Lung (tissue), 12 donors: ENCODE results near the gene S100A14. TPM values are rescaled to one million over a fixed set of nuclear protein-coding genes. Genes with fewer than 3 reads are reported as not detected.

Source experiments
- ATAC-seq: fragments of 200-7000 bp; cut with Tn5 transposase; one replicate; pipeline ENCODE4 v1.9.1; 2020; ENCODE audit warnings: moderate number of reproducible peaks; ENCODE audit not compliant: insufficient read depth, low FRiP score
- DNase-seq, 3 donors: peaks; one replicate each; pipeline ENCODE4 v3.0.0-alpha.2; 2013 to 2017
- H3K27ac ChIP-seq, 2 donors: one replicate each; pipeline ENCODE4 v1.5.1; 2013; ENCODE audit warnings: mild to moderate bottlenecking in 2 of 2, moderate library complexity in 2 of 2, control low read depth in 1 of 2, inconsistent platforms in 1 of 2, low read depth in 1 of 2, low read length in 1 of 2
- H3K27me3 ChIP-seq, 3 donors: one replicate each; pipeline ENCODE4 v1.5.1; 2013; ENCODE audit warnings: low read length in 2 of 3; ENCODE audit not compliant: control insufficient read depth in 3 of 3, insufficient read depth in 3 of 3
- H3K36me3 ChIP-seq, 4 donors: one replicate each; pipeline ENCODE4 v1.5.1; 2013; ENCODE audit warnings: low read length in 4 of 4, mild to moderate bottlenecking in 1 of 4, moderate library complexity in 1 of 4; ENCODE audit not compliant: control insufficient read depth in 4 of 4, insufficient read depth in 4 of 4
- H3K4me1 ChIP-seq, 5 donors: one replicate each; pipeline ENCODE4 v1.5.1; 2013; ENCODE audit warnings: low read length in 5 of 5, mild to moderate bottlenecking in 2 of 5, moderate library complexity in 1 of 5; ENCODE audit not compliant: control insufficient read depth in 5 of 5, insufficient read depth in 5 of 5
- H3K4me3 ChIP-seq: one replicate; pipeline ENCODE4 v1.5.1; 2013; ENCODE audit warnings: mild to moderate bottlenecking, control low read depth, moderate library complexity
- H3K9ac ChIP-seq, 2 donors: one replicate each; pipeline ENCODE4 v1.5.1; 2013; ENCODE audit warnings: low read length in 2 of 2, control low read depth in 1 of 2; ENCODE audit not compliant: insufficient read depth in 1 of 2
- H3K9me3 ChIP-seq, 4 donors: one replicate each; pipeline ENCODE4 v1.5.1; 2013; ENCODE audit warnings: low read length in 3 of 4, mild to moderate bottlenecking in 1 of 4, moderate library complexity in 1 of 4; ENCODE audit not compliant: control insufficient read depth in 4 of 4, insufficient read depth in 3 of 4
- CTCF ChIP-seq: IDR thresholded peaks from 2 replicates; pipeline ENCODE4 v1.5.1; 2012; ENCODE audit warnings: mild to moderate bottlenecking; ENCODE audit errors: control extremely low read depth, extremely low read depth
- WGBS, 2 donors: extraction: QIAGEN DNeasy Blood & Tissue Kit; methylation state at CpG; one replicate each; pipeline ENCODE4 v1.1.7; 2013; 5-methylcytosine and 5-hydroxymethylcytosine counted together
- polyA plus RNA-seq, 2 donors: library from polyadenylated mRNA; stranded (reverse); fragments of 200-250 nt; gene quantifications; one replicate each; pipeline ENCODE4 v1.2.1, GENCODE V29; 2013
- total RNA-seq, 2 donors: library from RNA; depleted of rRNA in 1 of 2; stranded (reverse); fragments of >200 nt in 1 of 2; gene quantifications; one replicate each; pipeline ENCODE4 v1.2.1, GENCODE V29; 2014 to 2021
- donor health status: control.
- donor health status: control.
- donor health status: Bipolar disorder and iron deficiency.
- donor health status: healthy.
- donor health status: DM: yes; HTN: yes; CAD: no.

Gene S100A14
- total and polyA plus RNA-seq, 4 donors = 78.5 to 326 (median 154) TPM

DNA sequence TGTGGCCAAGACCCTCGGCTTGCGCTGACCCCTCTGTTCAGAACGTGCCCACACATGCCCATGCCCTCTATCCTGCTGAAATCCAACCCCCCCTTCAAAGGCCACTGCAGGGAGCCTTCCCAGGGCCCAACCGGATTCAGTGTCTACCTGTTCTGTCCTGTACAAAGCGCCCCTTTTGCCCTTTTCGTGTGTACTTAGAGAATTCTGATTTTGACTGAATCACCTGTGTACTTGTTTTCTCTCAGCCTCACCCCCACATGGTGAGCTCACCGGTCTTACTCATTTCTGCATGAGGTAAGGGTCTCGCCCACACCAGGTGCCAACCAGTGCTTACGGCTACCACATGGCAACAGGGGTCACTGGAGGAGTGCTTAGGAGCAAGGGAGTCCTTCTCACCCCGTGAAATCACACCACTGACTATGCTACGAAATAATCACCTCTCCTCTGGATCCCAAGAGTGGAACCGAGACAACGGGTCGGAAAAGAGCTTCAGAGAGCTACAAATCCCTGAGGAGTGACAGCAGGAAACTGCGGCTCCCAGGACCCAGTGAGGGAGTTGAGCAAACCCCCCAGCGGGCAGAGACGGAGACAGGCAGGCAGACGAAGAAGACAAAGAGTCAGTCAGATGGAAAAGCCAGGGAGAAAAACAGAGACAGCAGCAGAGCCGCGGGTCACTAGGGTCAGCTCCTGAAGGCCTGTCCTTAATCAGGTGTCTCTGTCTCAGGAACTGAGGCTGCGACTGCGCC is 48.3 kb downstream of the S100A14 start:
- Histone ChIP-seq H3K27me3 (no peaks in the 10 kb centered on the region), H3K4me3 (no peak overlapping the region), H3K27ac (peak overlapping the region in 1 of 2 donors; percentile 79), H3K4me1 (peaks cover 10 to 31% (median 16%) of the 10 kb centered on the region in 5 donors), H3K9ac (no peak overlapping the region), H3K36me3 (no peaks in the 10 kb centered on the region), H3K9me3 (no peaks in the 10 kb centered on the region)
- WGBS, 2 donors = 79 to 87% methylated on average over 22 of the region's 22 CpGs
- DNase-seq = no peak
- TF ChIP-seq CTCF = no peak
- no peak for ATAC-seq

GRCh38 chr1:153566414-153567371 is 49.4 kb downstream of the S100A14 start:
- DNase-seq = peak; percentile 53 to 82 (median 73)
- H3K9me3 ChIP-seq = no peaks in the 10 kb centered on the region
- 32 to 44% methylated on average over 16 of the region's 16 CpGs for WGBS, 2 donors
- peak overlapping the region in 1 of 2 donors; percentile 42 for H3K9ac ChIP-seq
- peaks cover 10 to 31% (median 16%) of the 10 kb centered on the region in 5 donors for H3K4me1 ChIP-seq
- H3K4me3 ChIP-seq = no peak overlapping the region
- no peaks in the 10 kb centered on the region for H3K36me3 ChIP-seq
- peak overlapping the region; percentile 86 to 99 for H3K27ac ChIP-seq
- no peaks in the 10 kb centered on the region for H3K27me3 ChIP-seq
- ATAC-seq = peak; percentile 85
- TF ChIP-seq CTCF = no peak

DNA sequence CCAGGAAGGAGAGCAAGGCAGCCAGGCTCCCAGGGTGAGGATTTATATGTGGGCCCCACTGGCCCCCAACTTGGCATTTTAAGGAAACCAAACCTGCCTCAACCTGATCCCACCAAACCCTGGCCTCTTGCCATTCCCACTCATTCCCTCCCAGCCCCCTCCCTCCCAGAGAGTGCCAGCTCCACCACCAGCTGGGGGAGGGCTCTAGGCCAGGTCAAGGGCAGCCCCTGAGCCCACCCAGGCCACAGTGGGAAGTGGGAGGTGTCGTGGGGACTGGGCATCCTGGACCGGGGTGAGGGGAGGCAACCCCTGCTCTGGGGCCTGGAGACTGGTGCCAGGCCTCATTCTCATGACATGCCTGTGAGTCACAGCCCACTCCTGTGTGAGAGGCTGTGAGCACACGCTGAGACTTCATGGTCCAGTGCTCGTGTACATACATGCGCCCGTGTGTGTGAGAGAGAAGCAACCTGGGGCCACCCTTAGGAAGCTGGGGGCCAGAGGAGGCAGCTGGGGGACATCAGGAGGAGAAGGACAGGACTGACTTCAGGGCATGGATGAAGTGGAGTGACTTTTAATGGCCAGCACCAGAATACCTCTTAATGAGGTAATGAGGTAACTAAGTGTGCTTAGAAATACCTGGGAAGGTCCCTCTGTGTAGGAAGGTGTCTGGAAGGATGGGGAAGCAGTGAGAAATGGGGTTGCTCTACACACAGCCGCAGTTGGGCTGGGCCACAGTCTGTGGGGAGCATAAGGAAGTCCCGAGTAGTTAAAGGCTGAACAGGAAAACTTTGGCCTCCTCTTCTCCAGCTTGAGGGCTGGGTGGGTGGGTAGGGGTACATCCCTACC is 50.4 kb downstream of the S100A14 start, which contains the start of gene S100A2:
Gene S100A2, minus strand, starts transcription at position 316 of the 846 bp plus-strand sequence. CDS start 1,967 bp downstream, outside the sequence.
- peak; percentile 37 for ATAC-seq
- DNase-seq = peak in 2 of 3 donors; percentile 16 to 27
- no peak for TF ChIP-seq CTCF
- peak within 1 kb of the TSS; percentile 86 to 99 for H3K27ac ChIP-seq
- no peaks in the 10 kb centered on the region for H3K9me3 ChIP-seq
- peak within 1 kb of the TSS in 1 of 2 donors; percentile 42 for H3K9ac ChIP-seq
- WGBS, 2 donors = 26 to 39% methylated on average over 8 of the region's 8 CpGs
- peaks cover 10 to 34% (median 18%) of the 10 kb centered on the region in 5 donors for H3K4me1 ChIP-seq
- H3K4me3 ChIP-seq = no peak within 1 kb of the TSS
- H3K27me3 ChIP-seq = no peaks in the 10 kb centered on the region
- no peaks in the 10 kb centered on the region for H3K36me3 ChIP-seq

Other genes starting within 250 kb of the S100A14 start
- 10 to 100 TPM; 14.9 to 31.7 TPM for gene S100A12, start 240.7 kb downstream of the S100A14 start, total RNA-seq
- gene S100A12, start 240.7 kb downstream of the S100A14 start, polyA plus RNA-seq = 1,000 to 10,000 TPM in 1 of 2 donors, 10 to 100 TPM in 1; 43.9 to 1,191 TPM
- 100 to 1,000 TPM in 1 of 2 donors, 10 to 100 TPM in 1; 69.8 to 556 TPM for gene S100A8, start 225.3 kb downstream of the S100A14 start, total RNA-seq
- gene S100A8, start 225.3 kb downstream of the S100A14 start, polyA plus RNA-seq = 1,000 to 10,000 TPM in 1 of 2 donors, 100 to 1,000 TPM in 1; 623 to 6,695 TPM
- not detected for gene S100A7A, start 199.8 kb downstream of the S100A14 start, total RNA-seq
- gene S100A7A, start 199.8 kb downstream of the S100A14 start, polyA plus RNA-seq = not detected
- gene S100A7, start 155.7 kb downstream of the S100A14 start, total RNA-seq = not detected
- under 1 TPM in 1 of 2 donors, not detected in 1; 0.47 TPM for gene S100A7, start 155.7 kb downstream of the S100A14 start, polyA plus RNA-seq
- gene S100A6, start 80.3 kb downstream of the S100A14 start, total RNA-seq = 1,000 to 10,000 TPM in 1 of 2 donors, 100 to 1,000 TPM in 1; 165 to 1,591 TPM
- over 10,000 TPM in 1 of 2 donors, 1,000 to 10,000 TPM in 1; 2,413 to 10,136 TPM for gene S100A6, start 80.3 kb downstream of the S100A14 start, polyA plus RNA-seq
- under 1 TPM in 1 of 2 donors, not detected in 1; 0.31 TPM for gene S100A5, start 75.4 kb downstream of the S100A14 start, total RNA-seq
- under 1 TPM; 0.31 to 0.32 TPM for gene S100A5, start 75.4 kb downstream of the S100A14 start, polyA plus RNA-seq
- gene S100A4, start 70.5 kb downstream of the S100A14 start, total RNA-seq = 100 to 1,000 TPM in 1 of 2 donors, 10 to 100 TPM in 1; 44.0 to 665 TPM
- 1,000 to 10,000 TPM in 1 of 2 donors, 100 to 1,000 TPM in 1; 860 to 2,351 TPM for gene S100A4, start 70.5 kb downstream of the S100A14 start, polyA plus RNA-seq
- gene S100A3, start 67.1 kb downstream of the S100A14 start, total RNA-seq = 1 to 10 TPM; 3.0 to 5.4 TPM
- 1 to 10 TPM; 6.5 to 8.0 TPM for gene S100A3, start 67.1 kb downstream of the S100A14 start, polyA plus RNA-seq
- gene S100A2, start 50.5 kb downstream of the S100A14 start, total RNA-seq = 10 to 100 TPM in 1 of 2 donors, 1 to 10 TPM in 1; 1.1 to 41.2 TPM
- 100 to 1,000 TPM in 1 of 2 donors, 10 to 100 TPM in 1; 68.4 to 261 TPM for gene S100A2, start 50.5 kb downstream of the S100A14 start, polyA plus RNA-seq
- 100 to 1,000 TPM in 1 of 2 donors, 10 to 100 TPM in 1; 70.6 to 119 TPM for gene S100A16, start 3.2 kb downstream of the S100A14 start, total RNA-seq
- gene S100A16, start 3.2 kb downstream of the S100A14 start, polyA plus RNA-seq = 100 to 1,000 TPM; 162 to 182 TPM
- 10 to 100 TPM; 36.2 to 92.1 TPM for gene S100A13, start 11.2 kb upstream of the S100A14 start, total RNA-seq
- 100 to 1,000 TPM in 1 of 2 donors, 10 to 100 TPM in 1; 80.9 to 168 TPM for gene S100A13, start 11.2 kb upstream of the S100A14 start, polyA plus RNA-seq
- 1 to 10 TPM in 1 of 2 donors, not detected in 1; 1.8 TPM for gene S100A1, start 12.1 kb upstream of the S100A14 start, total RNA-seq
- under 1 TPM; 0.31 to 0.91 TPM for gene S100A1, start 12.1 kb upstream of the S100A14 start, polyA plus RNA-seq
- 10 to 100 TPM; 60.5 to 76.6 TPM for gene CHTOP, start 17.7 kb upstream of the S100A14 start, total RNA-seq
- gene CHTOP, start 17.7 kb upstream of the S100A14 start, polyA plus RNA-seq = 10 to 100 TPM; 51.2 to 56.3 TPM
- gene SNAPIN, start 42.4 kb upstream of the S100A14 start, total RNA-seq = 10 to 100 TPM; 29.7 to 37.4 TPM
- 10 to 100 TPM; 26.3 to 38.1 TPM for gene SNAPIN, start 42.4 kb upstream of the S100A14 start, polyA plus RNA-seq
- gene ILF2, start 54.7 kb upstream of the S100A14 start, total RNA-seq = 100 to 1,000 TPM; 101 to 121 TPM
- gene ILF2, start 54.7 kb upstream of the S100A14 start, polyA plus RNA-seq = 100 to 1,000 TPM in 1 of 2 donors, 10 to 100 TPM in 1; 46.7 to 133 TPM
- 10 to 100 TPM; 16.7 to 98.9 TPM for gene NPR1, start 62.4 kb upstream of the S100A14 start, total RNA-seq
- gene NPR1, start 62.4 kb upstream of the S100A14 start, polyA plus RNA-seq = 10 to 100 TPM; 35.9 to 57.7 TPM
- 10 to 100 TPM; 63.5 to 70.4 TPM for gene INTS3, start 111.7 kb upstream of the S100A14 start, total RNA-seq
- 10 to 100 TPM; 31.3 to 38.6 TPM for gene INTS3, start 111.7 kb upstream of the S100A14 start, polyA plus RNA-seq
- gene SLC27A3, start 159.1 kb upstream of the S100A14 start, total RNA-seq = 100 to 1,000 TPM in 1 of 2 donors, 10 to 100 TPM in 1; 15.8 to 162 TPM
- 100 to 1,000 TPM in 1 of 2 donors, 10 to 100 TPM in 1; 53.9 to 223 TPM for gene SLC27A3, start 159.1 kb upstream of the S100A14 start, polyA plus RNA-seq